Left renal pelvis (tissue), 4 donors: Measurements from ENCODE around the gene C1QL1. TPM values are rescaled to one million over a fixed set of nuclear protein-coding genes. Genes with fewer than 3 reads are reported as not detected.

ENCODE experiments used
- DNase-seq, 4 donors: peaks; one replicate each; pipeline ENCODE4 v3.0.0-alpha.2; 2013; ENCODE audit warnings: low read depth in 4 of 4, low spot score in 3 of 4
- polyA plus RNA-seq, 4 donors: library from polyadenylated mRNA; unstranded; fragments of 120-200 nt; gene quantifications; one replicate each; pipeline ENCODE4 v1.2.1, GENCODE V29; 2013; ENCODE audit not compliant: insufficient read length in 4 of 4

The C1QL1 gene
- polyA plus RNA-seq, 4 donors = 1.7 to 3.6 (median 2.2) TPM

- no peak for DNase-seq
Observed at GRCh38 chr17:44916781-44917241, 51.3 kb downstream of the C1QL1 start.

- no peak for DNase-seq
Observed at GRCh38 chr17:44915862-44916780, 52.0 kb downstream of the C1QL1 start.

- no peak for DNase-seq
Observed at GRCh38 chr17:44915321-44915726, 52.8 kb downstream of the C1QL1 start, which contains the start of gene GFAP. Gene GFAP (minus strand): TSS chr17:44915500. CDS start chr17:44915486, 14 bp downstream.

GRCh38 chr17:44914698-44915271, 53.3 kb downstream of the C1QL1 start:
- no peak for DNase-seq

GRCh38 chr17:44914148-44914547, 54.0 kb downstream of the C1QL1 start:
- DNase-seq = no peak

GRCh38 chr17:44913676-44914075, 54.4 kb downstream of the C1QL1 start:
- no peak for DNase-seq

GRCh38 chr17:44912763-44913544, 55.1 kb downstream of the C1QL1 start:
- DNase-seq = no peak

GRCh38 chr17:44911133-44912001, 56.7 kb downstream of the C1QL1 start:
- no peak for DNase-seq

GRCh38 chr17:44910231-44911106, 57.6 kb downstream of the C1QL1 start:
- no peak for DNase-seq

Other genes starting within 250 kb of the C1QL1 start
- gene ADAM11, start 209.3 kb downstream of the C1QL1 start, polyA plus RNA-seq = 1 to 10 TPM; 1.6 to 5.3 (median 3.5) TPM
- gene GJC1, start 138.0 kb downstream of the C1QL1 start, polyA plus RNA-seq = 10 to 100 TPM; 23.7 to 32.4 (median 25.0) TPM
- 1 to 10 TPM; 1.1 to 2.1 (median 1.2) TPM for gene HIGD1B, start 120.4 kb downstream of the C1QL1 start, polyA plus RNA-seq
- gene EFTUD2, start 68.9 kb downstream of the C1QL1 start, polyA plus RNA-seq = 100 to 1,000 TPM in 3 of 4 donors, 10 to 100 TPM in 1; 79.4 to 119 (median 110) TPM
- gene GFAP, start 52.8 kb downstream of the C1QL1 start, polyA plus RNA-seq = 1 to 10 TPM in 1 of 4 donors, under 1 TPM in 3; 0.35 to 1.3 (median 0.67) TPM
- gene KIF18B, start 20.5 kb downstream of the C1QL1 start, polyA plus RNA-seq = 10 to 100 TPM in 3 of 4 donors, 1 to 10 TPM in 1; 9.9 to 18.8 (median 12.4) TPM
- 10 to 100 TPM; 42.4 to 58.4 (median 53.4) TPM for gene DCAKD, start 83.3 kb upstream of the C1QL1 start, polyA plus RNA-seq
- gene NMT1, start 93.0 kb upstream of the C1QL1 start, polyA plus RNA-seq = 10 to 100 TPM; 53.6 to 83.3 (median 65.3) TPM
- 100 to 1,000 TPM in 1 of 4 donors, 10 to 100 TPM in 3; 25.8 to 106 (median 30.2) TPM for gene PLCD3, start 164.2 kb upstream of the C1QL1 start, polyA plus RNA-seq
- gene ACBD4, start 167.4 kb upstream of the C1QL1 start, polyA plus RNA-seq = 10 to 100 TPM in 3 of 4 donors, 1 to 10 TPM in 1; 9.3 to 19.2 (median 11.4) TPM
- 10 to 100 TPM; 32.8 to 46.1 (median 41.2) TPM for gene HEXIM1, start 180.2 kb upstream of the C1QL1 start, polyA plus RNA-seq
- gene HEXIM2, start 193.6 kb upstream of the C1QL1 start, polyA plus RNA-seq = 10 to 100 TPM in 3 of 4 donors, 1 to 10 TPM in 1; 8.7 to 19.3 (median 10.5) TPM